NCI-H146 treated with DMSO at 0.1 percent for 48 hours (cell line): ENCODE measurements around the gene UBE2D2.

Source experiments
- DNase-seq: peaks from one replicate; lab custom pipeline; 2025; ENCODE audit not compliant: unreplicated experiment; lab: John Stamatoyannopoulos, UW

The UBE2D2 gene

GRCh38 chr5:139659695-139660101 is 98.6 kb downstream of the UBE2D2 start:
- DNase-seq = no peak

GRCh38 chr5:139660105-139660922 is 99.2 kb downstream of the UBE2D2 start:
- DNase-seq = no peak

GRCh38 chr5:139660923-139661814 is 100.0 kb downstream of the UBE2D2 start:
- no peak for DNase-seq

- no peak for DNase-seq
Observed at GRCh38 chr5:139662617-139663016, 101.5 kb downstream of the UBE2D2 start.

GRCh38 chr5:139663207-139664085 is 102.3 kb downstream of the UBE2D2 start:
- no peak for DNase-seq

GRCh38 chr5:139664086-139664693 is 103.1 kb downstream of the UBE2D2 start:
- DNase-seq = no peak

- DNase-seq = no peak
Observed at GRCh38 chr5:139664727-139665351, 103.7 kb downstream of the UBE2D2 start.

GRCh38 chr5:139665626-139666025 is 104.5 kb downstream of the UBE2D2 start:
- no peak for DNase-seq

- no peak for DNase-seq
Observed at GRCh38 chr5:139666551-139666950, 105.4 kb downstream of the UBE2D2 start.

- DNase-seq = no peak
Observed at GRCh38 chr5:139667001-139667729, 106.0 kb downstream of the UBE2D2 start.

- DNase-seq = no peak
Observed at GRCh38 chr5:139667730-139668063, 106.6 kb downstream of the UBE2D2 start.

- no peak for DNase-seq
Observed at GRCh38 chr5:139668064-139668880, 107.1 kb downstream of the UBE2D2 start.

GRCh38 chr5:139668924-139669661 is 108.0 kb downstream of the UBE2D2 start:
- DNase-seq = no peak

- no peak for DNase-seq
Observed at GRCh38 chr5:139669662-139670368, 108.7 kb downstream of the UBE2D2 start.

- no peak for DNase-seq
Observed at GRCh38 chr5:139670369-139671095, 109.4 kb downstream of the UBE2D2 start.

- DNase-seq = no peak
Observed at GRCh38 chr5:139671096-139671841, 110.1 kb downstream of the UBE2D2 start.
